DMS53 treated with DMSO at 0.1 percent for 48 hours (cell line): Measurements from ENCODE around the gene CHCHD6.

Experiments
- DNase-seq: peaks from one replicate; lab custom pipeline; 2025; ENCODE audit not compliant: unreplicated experiment; lab: John Stamatoyannopoulos, UW

Gene CHCHD6

DNA sequence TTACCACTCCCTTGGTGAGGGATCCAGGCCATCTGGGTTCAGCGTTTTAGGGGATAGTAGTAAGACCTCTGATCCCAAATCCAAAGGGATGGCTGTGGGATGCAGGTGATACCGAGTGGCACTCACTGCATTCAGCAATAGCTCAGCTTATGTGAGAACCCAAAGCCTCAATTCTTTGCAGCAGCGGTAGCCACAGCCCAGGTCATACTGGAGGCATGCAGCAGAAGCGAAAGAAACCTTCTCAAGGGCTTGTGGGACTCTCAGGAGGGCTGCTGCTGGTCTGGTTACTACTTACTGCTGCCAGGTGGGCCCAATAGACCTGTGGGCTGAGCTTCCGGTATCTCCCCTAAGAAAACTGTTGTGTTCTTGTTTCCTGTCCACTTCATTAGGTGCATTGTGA is 38.0 kb downstream of the CHCHD6 start:
- DNase-seq = no peak

- no peak for DNase-seq
These were observed 39.3 kb downstream of the CHCHD6 start for GRCh38 chr3:126743350-126743749.

DNA sequence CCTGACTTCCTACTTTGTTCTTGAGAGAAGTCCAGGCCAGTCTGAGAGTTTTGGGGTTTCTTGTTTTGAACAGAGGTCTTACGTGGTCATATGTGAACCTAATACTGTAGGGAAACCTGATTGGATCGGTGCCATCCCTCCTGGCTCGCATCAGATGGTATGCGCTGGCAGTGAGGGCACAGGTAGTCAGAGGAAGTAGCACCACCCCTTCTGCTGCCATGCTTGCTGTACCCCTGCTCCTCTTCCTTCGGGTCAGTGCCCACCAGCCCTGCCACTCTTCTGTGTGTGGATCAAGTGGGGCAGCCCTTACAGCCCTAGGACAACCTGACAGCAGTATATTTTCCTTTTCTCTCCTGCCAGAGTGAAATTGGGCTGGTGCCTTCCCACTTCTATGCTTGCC is 39.7 kb downstream of the CHCHD6 start:
- DNase-seq = no peak

- no peak for DNase-seq
These were observed 41.8 kb downstream of the CHCHD6 start for GRCh38 chr3:126745760-126746394.

DNA sequence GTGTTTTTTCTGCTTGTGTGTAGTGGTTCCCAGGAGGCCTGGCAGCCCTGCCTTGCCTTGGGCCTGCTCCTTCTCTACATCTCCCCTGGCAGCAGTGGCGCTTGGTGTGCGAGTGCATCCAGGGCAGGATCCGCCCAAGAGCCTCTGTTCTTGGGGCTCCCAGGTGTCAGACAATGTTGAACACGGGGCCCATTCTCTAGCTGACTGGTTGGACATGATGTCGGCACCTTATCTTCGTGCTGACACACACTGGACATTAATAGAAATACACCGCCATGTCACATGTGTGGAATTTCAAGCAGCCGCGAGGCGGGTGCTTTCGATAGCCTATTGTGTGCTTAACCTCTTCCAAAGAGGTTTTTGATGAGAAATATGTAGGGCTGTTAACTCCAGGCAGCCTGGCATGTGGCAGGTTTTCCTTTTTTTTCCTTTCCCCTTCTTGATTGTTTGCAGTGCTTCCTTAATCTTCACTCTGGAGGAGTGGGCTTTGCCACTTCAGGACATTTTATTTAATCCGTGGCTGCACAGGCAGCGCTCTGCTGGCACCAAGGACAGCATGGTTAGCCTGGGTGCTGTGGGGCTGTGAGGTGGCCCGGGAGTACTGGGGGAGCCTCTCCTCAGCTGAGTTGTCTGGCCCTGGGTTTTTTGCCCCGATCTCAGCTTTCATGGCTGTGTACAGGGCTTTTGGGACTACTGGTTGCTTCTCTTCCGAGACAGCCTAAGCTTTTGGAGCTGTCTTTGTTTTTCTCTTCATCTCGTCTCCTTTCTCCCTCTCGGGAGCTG is 42.5 kb downstream of the CHCHD6 start:
- no peak for DNase-seq

- DNase-seq = no peak
These were observed 43.7 kb downstream of the CHCHD6 start for GRCh38 chr3:126747768-126748167.

- DNase-seq = no peak
These were observed 44.9 kb downstream of the CHCHD6 start for GRCh38 chr3:126748701-126749546.

- DNase-seq = no peak
These were observed 45.5 kb downstream of the CHCHD6 start for GRCh38 chr3:126749547-126749875.

- no peak for DNase-seq
These were observed 46.1 kb downstream of the CHCHD6 start for GRCh38 chr3:126749931-126750755.

- DNase-seq = no peak
These were observed 46.7 kb downstream of the CHCHD6 start for GRCh38 chr3:126750756-126751121.

DNA sequence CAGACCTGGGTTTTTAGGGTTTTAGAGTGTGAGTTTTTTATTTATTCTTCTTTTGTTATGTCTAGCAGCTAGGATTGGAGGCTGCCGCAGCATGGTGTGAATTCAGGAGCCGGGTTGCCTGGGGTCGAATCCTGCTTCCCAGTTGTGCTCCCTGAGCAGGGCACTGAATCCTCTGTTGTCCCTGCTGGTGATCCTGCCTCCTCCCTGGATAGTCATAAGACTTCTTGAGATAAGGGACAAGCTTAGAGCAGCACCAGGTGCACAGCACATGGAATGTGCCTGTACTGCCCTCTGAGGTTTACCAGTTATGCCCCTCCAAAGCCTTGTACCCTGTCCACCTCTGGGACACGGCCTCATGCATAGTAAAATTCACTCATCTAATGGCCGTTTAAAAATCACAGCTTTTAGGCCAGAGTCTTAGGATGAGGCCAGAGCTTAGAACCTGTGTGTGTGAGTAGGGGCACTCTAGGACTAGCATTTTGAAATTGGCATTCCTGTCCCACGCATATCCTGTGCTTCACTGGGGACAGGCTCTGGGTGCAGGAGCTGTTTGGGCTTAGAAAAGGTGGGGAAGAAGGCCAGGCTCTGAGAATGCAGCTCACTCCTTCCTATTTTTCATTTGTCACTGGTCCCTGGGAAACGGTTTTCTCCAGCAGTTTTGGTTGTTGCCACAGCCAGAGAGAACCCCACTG is 47.7 kb downstream of the CHCHD6 start:
- no peak for DNase-seq

DNA sequence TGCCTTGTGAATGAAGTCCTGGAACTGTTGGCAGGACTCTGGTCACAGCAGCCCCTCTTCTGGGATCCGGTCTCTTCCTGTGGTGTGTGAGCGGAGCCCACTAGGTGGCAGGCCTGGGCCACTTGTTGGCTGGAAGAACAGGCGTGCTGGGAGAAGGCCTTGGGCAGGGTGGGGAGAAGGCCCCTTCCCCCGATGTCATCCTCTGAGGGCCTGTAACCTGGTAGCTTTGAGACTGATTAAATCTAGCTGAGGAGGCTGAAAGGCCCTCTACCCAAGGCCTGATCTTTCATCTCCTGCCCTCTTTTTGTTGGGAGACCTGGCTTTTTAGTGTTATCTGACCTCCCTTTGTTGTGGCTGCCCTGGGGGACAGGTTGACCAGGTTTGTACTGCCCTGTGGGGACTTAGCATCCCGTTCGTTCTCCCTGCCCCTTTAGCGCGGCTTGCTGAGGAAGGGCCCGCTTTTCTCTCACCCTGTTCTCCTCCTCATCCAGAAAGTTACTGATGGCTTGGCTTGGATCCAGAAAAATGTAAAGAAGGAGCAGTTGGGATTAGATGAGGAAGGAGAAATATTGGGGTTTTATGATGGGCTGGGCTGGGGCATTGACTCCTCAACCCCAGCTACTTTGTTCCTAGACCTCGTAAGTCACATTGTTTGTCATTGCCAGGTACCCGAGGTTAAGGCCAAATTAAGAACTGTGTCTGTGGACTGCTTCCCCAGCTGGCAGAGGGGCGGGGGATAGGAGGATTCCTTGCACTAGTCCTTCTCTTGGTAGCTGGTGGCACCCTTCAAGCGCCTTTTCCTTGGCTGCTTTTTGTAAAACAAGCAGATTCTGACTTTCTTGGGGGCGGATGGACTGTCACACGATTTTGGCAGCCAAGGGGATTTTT is 48.5 kb downstream of the CHCHD6 start:
- peak; percentile 32 for DNase-seq

DNA sequence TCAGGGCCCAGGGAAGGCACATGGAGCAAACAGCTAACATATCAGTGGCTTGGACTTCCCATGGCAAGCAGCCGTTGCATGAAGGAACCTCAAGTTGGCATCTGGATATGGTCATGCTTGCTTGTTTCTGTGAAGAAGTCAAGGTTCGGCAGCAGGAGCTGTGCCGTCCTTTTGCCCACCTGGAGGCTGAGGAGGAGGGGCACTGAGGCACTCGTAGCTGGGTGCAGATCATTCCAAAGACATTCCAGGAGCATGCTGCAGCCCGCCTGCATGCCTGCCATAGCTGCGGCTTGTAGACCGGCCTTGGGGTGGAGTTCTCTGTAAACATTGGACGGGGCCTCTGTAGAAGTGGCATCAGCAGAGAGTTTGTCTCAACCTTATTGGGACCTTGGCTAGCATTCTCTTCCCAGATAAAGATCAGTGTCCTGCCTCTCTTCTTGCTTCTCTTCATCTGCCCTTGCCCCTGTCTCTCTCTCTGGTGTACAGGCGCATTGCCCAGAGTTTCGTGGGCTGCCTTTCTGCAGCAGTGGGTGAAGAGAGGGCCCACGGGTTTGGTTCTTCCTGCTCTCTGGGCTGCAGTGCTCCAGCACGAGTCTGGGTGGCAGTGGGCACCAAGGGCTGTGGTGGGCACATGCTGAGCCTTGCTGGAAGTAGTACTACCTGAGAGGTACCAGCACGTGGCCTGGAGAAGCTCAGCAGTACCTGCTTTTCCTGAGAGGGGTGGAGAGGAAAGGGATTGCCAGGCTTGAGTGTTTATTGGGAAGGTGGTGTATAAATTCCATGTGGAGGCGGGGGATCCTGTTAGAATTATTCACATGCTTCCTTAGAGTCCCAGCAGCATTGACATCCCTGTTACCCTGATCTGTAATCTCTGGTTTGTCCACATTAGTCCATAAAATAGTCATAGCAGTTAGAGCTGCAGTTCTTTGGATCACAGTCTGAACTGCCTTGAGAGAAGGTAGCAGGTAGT is 49.4 kb downstream of the CHCHD6 start:
- DNase-seq = no peak

DNA sequence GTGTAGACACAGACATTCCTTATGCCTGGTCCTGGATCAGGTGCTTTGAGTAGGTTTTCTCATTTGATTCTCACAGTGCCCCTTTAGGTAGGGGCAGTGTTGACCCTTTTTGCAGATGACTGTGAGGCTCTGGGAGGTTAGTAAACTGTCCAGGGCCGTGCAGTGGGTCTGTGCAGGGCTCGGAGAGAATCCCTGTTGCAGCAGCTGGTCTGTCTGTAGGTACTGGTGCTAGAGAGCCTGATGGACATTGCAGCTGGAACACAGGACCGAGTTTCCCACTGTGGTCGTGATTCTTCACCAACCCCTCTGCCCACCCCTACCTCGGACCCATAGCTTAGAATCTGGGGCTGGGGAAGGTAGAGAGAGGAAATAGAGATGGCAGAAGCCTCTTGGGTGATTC is 51.8 kb downstream of the CHCHD6 start:
- DNase-seq = no peak

DNA sequence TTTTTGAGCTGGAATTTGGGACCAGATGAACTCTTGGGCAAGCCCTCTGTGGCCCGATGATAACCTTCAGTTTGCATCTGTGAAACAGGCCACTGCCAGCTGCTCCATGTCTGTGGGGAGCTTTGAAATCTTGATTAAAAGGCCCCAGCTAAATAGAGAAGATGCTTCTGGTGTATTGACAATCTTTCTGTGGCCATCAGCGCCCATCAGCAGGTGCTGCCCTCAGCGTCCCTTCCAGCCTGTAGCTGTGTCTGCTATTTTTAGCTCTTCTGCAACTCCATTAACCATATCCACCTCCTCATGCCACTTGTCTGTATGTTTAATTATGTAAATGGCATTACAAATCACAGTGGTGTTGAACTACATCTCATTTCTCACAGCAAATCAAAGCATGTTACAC is 54.0 kb downstream of the CHCHD6 start:
- DNase-seq = no peak

DNA sequence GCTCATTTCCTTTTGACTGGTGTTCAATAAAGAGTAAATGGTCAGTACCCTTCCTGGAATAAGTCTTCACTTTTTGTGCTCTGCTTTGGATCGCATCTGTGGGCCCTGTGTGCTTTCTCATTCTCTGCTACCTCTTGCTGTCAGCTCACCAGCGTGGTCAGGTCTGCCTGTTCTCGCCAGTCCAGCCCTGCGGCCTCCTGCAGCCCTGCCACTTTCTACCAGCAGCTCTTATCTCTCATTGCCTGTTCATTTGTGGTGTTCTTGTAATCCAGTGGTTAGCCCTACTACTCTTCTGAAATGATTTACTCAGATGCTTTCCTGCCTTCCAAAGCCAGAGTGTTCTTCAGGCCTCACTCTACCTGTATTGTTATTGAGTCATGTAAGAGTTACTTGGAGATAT is 54.8 kb downstream of the CHCHD6 start:
- DNase-seq = no peak

- no peak for DNase-seq
These were observed 56.5 kb downstream of the CHCHD6 start for GRCh38 chr3:126760541-126760940.

DNA sequence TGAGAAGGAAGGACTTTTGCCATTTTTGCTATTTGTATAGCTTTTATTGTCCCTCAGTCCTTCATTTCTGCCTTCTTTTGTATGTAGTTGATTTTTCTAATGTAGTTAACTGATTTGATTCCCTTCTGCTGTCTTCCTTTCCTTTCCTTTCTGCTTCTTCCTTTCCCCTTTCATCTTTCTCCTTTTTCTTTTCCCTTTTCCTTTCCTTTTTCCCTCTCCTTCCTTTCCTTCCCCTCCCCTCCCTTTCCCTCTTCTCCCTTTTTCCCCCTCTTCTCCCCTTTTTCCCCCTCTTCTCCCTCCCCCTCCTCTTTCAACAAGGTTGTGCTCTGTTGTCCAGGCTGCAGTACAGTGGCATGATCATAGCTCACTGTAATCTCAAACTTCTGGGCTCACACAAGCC is 59.0 kb downstream of the CHCHD6 start:
- no peak for DNase-seq
